Activated B cell treated with CpG ODN at 0.5 μM for 24 hours (primary cell): ENCODE results near the gene TRMU. TPM values are rescaled to one million over a fixed set of nuclear protein-coding genes. Genes with fewer than 3 reads are reported as not detected.

Experiments used
- ATAC-seq: fragments of 200-7000 bp; cut with Tn5 transposase; one replicate; pipeline ENCODE4 v1.10.0; 2021; ENCODE audit warnings: low read depth, mild to moderate bottlenecking, moderate library complexity
- CTCF ChIA-PET: fragments of 350-600 bp; sonication (Branson Sonifier 250); formaldehyde crosslinking; loops from one replicate; lab custom pipeline; 2021; ENCODE audit warnings: antibody characterized with exemption; lab: Charles Lee
- POLR2A ChIA-PET: fragments of 350-600 bp; sonication (Branson Sonifier 250); formaldehyde crosslinking; loops from one replicate; lab custom pipeline; 2021; ENCODE audit warnings: antibody characterized with exemption; lab: Charles Lee
- DNase-seq: peaks from one replicate; pipeline ENCODE4 v3.0.0; 2022
- H3K27ac Mint-ChIP-seq: one replicate; pipeline ENCODE4 v1.8.0; 2020; ENCODE audit warnings: mixed read lengths
- H3K27me3 Mint-ChIP-seq: one replicate; pipeline ENCODE4 v1.8.0; 2021; ENCODE audit warnings: mixed read lengths
- H3K36me3 Mint-ChIP-seq: one replicate; pipeline ENCODE4 v1.8.0; 2021; ENCODE audit warnings: low read depth, mixed read lengths
- H3K4me1 Mint-ChIP-seq: one replicate; pipeline ENCODE4 v1.8.0; 2021; ENCODE audit warnings: mixed read lengths
- H3K4me3 Mint-ChIP-seq: one replicate; pipeline ENCODE4 v1.8.0; 2020; ENCODE audit warnings: mild to moderate bottlenecking, mixed read lengths
- H3K9me3 Mint-ChIP-seq: one replicate; pipeline ENCODE4 v1.8.0; 2020; ENCODE audit warnings: mixed read lengths
- CTCF ChIP-seq: fragments of 200-600 bp; IDR thresholded peaks from one replicate; pipeline ENCODE4 v1.8.0; 2022; ENCODE audit warnings: antibody characterized with exemption, mild to moderate bottlenecking
- intact Hi-C: fragments of 100-400 bp; cut with micrococcal nuclease; formaldehyde crosslinking; loops from one replicate; pipeline ENCODE4 v1.15.1; 2024
- total RNA-seq: library from RNA; stranded (reverse); gene quantifications from 2 replicates; pipeline ENCODE4 v1.2.3, GENCODE V29; 2022

Gene TRMU
- total RNA-seq, 1 donor from 2014 or later = 60.0 TPM

GRCh38 chr22:46352691-46353386, 17.3 kb downstream of the TRMU start:
- Mint-ChIP-seq H3K27ac (no peak overlapping the region), H3K4me3 (no peak overlapping the region), H3K36me3 (peaks cover 82% of the 10 kb centered on the region), H3K27me3 (no peaks in the 10 kb centered on the region), H3K9me3 (no peaks in the 10 kb centered on the region), H3K4me1 (peaks cover 14% of the 10 kb centered on the region)
- intact Hi-C loops = no loop called here
- DNase-seq (no peak), ATAC-seq (peak; percentile 89)
- no peak for TF ChIP-seq CTCF
- POLR2A ChIA-PET = no interaction called here
- CTCF ChIA-PET = no interaction called here

GRCh38 chr22:46353483-46354105, 18.1 kb downstream of the TRMU start:
- H3K36me3 Mint-ChIP-seq = peaks cover 78% of the 10 kb centered on the region
- no peak for ATAC-seq
- POLR2A ChIA-PET = no interaction called here

GRCh38 chr22:46354176-46354992, 18.9 kb downstream of the TRMU start:
- TF ChIP-seq CTCF = no peak
- intact Hi-C loops = loop anchor here (2.0 kb wide), 1 partner anchor 14 kb away; no protein-coding TSS in a partner anchor
- DNase-seq (no peak), ATAC-seq (no peak)
- no peaks in the 10 kb centered on the region for H3K9me3 Mint-ChIP-seq
- no peak overlapping the region for H3K27ac Mint-ChIP-seq
- H3K4me3 Mint-ChIP-seq = no peak overlapping the region
- peaks cover 78% of the 10 kb centered on the region for H3K36me3 Mint-ChIP-seq
- no peaks in the 10 kb centered on the region for H3K27me3 Mint-ChIP-seq
- CTCF ChIA-PET = interaction anchor here (1.1 kb wide), 1 partner anchor 188 kb away, joined by 4 read pairs; no protein-coding TSS in a partner anchor
- POLR2A ChIA-PET = no interaction called here
- H3K4me1 Mint-ChIP-seq = peaks cover 13% of the 10 kb centered on the region

More at GRCh38 chr22:46353483-46354105, 18.1 kb downstream of the TRMU start:
- no peaks in the 10 kb centered on the region for H3K27me3 Mint-ChIP-seq
- H3K9me3 Mint-ChIP-seq = no peaks in the 10 kb centered on the region
- intact Hi-C loops = loop anchor here (2.0 kb wide), 1 partner anchor 15 kb away; no protein-coding TSS in a partner anchor
- peaks cover 14% of the 10 kb centered on the region for H3K4me1 Mint-ChIP-seq
- no peak for TF ChIP-seq CTCF
- CTCF ChIA-PET = interaction anchor here (1.1 kb wide), 1 partner anchor 189 kb away, joined by 4 read pairs; no protein-coding TSS in a partner anchor
- H3K4me3 Mint-ChIP-seq = no peak overlapping the region
- H3K27ac Mint-ChIP-seq = no peak overlapping the region
- DNase-seq = no peak

GRCh38 chr22:46354993-46355305, 19.4 kb downstream of the TRMU start:
- H3K36me3 Mint-ChIP-seq = peaks cover 78% of the 10 kb centered on the region
- H3K4me1 Mint-ChIP-seq = peaks cover 11% of the 10 kb centered on the region
- intact Hi-C loops = loop anchor here (1.0 to 2.0 kb wide), 2 partner anchors 14 to 187 kb away; no protein-coding TSS in a partner anchor
- DNase-seq (no peak), ATAC-seq (no peak)
- no peak overlapping the region for H3K27ac Mint-ChIP-seq
- ChIA-PET CTCF (interaction anchor here (1.1 to 2.1 kb wide), 3 partner anchors 13 to 187 kb away, joined by 4 to 14 read pairs (median 11); no protein-coding TSS in a partner anchor), POLR2A (no interaction called here)
- no peaks in the 10 kb centered on the region for H3K27me3 Mint-ChIP-seq
- no peaks in the 10 kb centered on the region for H3K9me3 Mint-ChIP-seq
- H3K4me3 Mint-ChIP-seq = no peak overlapping the region
- no peak for TF ChIP-seq CTCF
